Bronchial epithelial cell (primary cell): ENCODE measurements around the gene APOL6. TPM values are rescaled to one million over a fixed set of nuclear protein-coding genes. Genes with fewer than 3 reads are reported as not detected.
A peak's percentile ranks its signal among the peaks of the same experiment; 100 is the strongest.

Experiments
- DNase-seq: peaks from one replicate; pipeline ENCODE4 v3.0.0-alpha.2; 2010; ENCODE audit warnings: low read depth
- FAIRE-seq: peaks from 2 replicates; lab custom pipeline; 2011; peaks lifted over from hg19 to GRCh38; lab: Jason Lieb, UNC
- H3K27me3 ChIP-seq: 2 replicates; pipeline ENCODE4 v1.5.1; 2011; ENCODE audit warnings: low read length; ENCODE audit not compliant: control insufficient read depth, insufficient read depth
- H3K36me3 ChIP-seq: 2 replicates; pipeline ENCODE4 v1.5.1; 2011; ENCODE audit warnings: low read length; ENCODE audit not compliant: control insufficient read depth, insufficient read depth
- H3K4me3 ChIP-seq: 2 replicates; pipeline ENCODE4 v1.5.1; 2011; ENCODE audit warnings: mild to moderate bottlenecking, low read depth, low read length, control low read depth
- total RNA-seq: library from RNA; depleted of rRNA; stranded (reverse); fragments of >200 nt; gene quantifications from 2 replicates; pipeline ENCODE4 v1.2.1, GENCODE V29; 2014
- TF ChIP-seq, protein P1 (sequence below): IDR thresholded peaks from 2 replicates; pipeline ENCODE4 v1.5.1; 2011; ENCODE audit warnings: mild to moderate bottlenecking, moderate library complexity, low read length, control low read depth, inconsistent platforms; ENCODE audit not compliant: insufficient read depth, severe bottlenecking

APOL6 gene
- total RNA-seq, 1 donor from 2014 or later: 6.1 TPM

GRCh38 chr22:35609261-35609660, 39.0 kb upstream of the APOL6 start:
- Histone ChIP-seq H3K4me3 (no peak overlapping the region), H3K36me3 (no peaks in the 10 kb centered on the region), H3K27me3 (peaks cover 3% of the 10 kb centered on the region)
- no peak for DNase-seq
- TF ChIP-seq, protein P1, sequence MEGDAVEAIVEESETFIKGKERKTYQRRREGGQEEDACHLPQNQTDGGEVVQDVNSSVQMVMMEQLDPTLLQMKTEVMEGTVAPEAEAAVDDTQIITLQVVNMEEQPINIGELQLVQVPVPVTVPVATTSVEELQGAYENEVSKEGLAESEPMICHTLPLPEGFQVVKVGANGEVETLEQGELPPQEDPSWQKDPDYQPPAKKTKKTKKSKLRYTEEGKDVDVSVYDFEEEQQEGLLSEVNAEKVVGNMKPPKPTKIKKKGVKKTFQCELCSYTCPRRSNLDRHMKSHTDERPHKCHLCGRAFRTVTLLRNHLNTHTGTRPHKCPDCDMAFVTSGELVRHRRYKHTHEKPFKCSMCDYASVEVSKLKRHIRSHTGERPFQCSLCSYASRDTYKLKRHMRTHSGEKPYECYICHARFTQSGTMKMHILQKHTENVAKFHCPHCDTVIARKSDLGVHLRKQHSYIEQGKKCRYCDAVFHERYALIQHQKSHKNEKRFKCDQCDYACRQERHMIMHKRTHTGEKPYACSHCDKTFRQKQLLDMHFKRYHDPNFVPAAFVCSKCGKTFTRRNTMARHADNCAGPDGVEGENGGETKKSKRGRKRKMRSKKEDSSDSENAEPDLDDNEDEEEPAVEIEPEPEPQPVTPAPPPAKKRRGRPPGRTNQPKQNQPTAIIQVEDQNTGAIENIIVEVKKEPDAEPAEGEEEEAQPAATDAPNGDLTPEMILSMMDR: no peak
- FAIRE-seq: peak; percentile 7

DNA sequence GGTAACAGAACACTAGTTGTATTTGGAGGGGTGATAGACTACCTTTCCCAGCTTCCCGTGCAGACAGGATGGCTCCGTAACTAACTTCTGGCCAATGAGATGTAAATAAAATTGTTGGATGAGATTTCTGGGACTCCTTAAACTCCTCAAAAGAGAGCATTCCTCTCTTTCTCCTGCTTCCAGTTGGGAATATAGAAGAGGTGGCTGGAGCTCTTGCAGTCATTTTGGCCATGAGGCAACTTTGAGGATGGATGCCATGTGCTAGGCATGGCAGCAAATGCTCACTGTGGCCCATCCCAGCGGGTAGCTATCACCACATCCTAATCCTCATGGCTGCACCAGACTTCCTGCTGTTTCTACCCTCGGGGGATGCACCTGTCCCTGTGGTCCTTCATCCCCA, 38.5 kb upstream of the APOL6 start:
- TF ChIP-seq, protein P1: no peak
- FAIRE-seq: no peak

DNA sequence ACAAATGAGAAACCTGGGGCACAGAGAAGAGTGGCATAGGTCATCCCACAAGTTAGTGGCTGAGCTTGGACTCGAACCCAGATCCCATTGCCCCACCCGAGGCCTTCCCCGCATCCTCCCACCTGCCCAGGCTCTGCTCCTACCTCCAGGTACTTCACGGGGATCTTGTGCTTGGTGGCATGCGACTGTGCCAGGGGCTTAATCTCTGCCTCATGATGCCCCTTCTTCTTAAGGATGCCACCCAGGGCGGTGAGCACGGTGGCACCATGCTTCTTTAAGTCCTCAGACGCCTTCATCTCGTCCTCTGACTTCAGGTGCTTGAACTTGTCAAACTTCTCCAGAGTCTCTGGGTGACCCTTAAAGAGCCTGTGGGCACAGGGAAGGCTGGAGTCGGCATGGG, 37.5 kb upstream of the APOL6 start:
- Histone ChIP-seq H3K4me3 (no peak overlapping the region), H3K36me3 (no peaks in the 10 kb centered on the region), H3K27me3 (peaks cover 3% of the 10 kb centered on the region)
- TF ChIP-seq, protein P1: no peak
- FAIRE-seq (no peak), DNase-seq (no peak)

More for the DNA sequence above, 38.5 kb upstream of the APOL6 start:
- Histone ChIP-seq H3K4me3 (no peak overlapping the region), H3K36me3 (no peaks in the 10 kb centered on the region), H3K27me3 (peaks cover 3% of the 10 kb centered on the region)
- no peak for DNase-seq

DNA sequence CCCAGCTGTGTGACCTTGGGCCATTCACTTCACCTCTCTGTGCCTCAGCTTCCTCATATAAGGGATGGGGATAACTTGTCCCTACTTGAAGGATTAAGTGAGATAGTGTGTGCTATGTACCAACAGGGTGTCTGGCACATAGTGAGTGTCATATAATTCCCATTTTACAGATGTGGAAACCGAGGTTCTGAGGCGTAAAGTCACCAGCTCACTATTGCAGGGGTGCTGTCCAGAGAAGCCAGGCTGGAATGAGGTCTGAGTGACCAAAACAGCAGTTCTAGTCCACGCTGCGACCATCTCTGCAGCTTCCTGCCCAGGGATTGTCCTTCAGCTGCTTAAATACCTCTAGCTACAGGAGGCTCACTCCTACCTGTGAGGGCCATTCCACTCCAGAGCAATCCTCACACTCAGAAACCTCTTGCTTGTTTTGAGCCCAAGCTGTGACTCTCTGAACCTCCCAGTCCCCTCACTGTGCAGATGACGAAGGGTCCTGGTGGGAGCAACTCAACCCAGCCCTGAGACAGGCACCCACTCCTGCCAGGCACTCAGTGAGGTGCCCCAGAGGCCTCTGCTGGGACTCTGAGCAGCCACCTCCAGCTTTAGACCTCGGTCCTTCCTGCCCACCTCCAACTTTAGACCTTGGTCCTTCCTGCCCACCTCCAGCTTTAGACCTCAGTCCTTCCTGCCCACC, 36.9 kb upstream of the APOL6 start:
- TF ChIP-seq, protein P1: no peak
- no peak for DNase-seq
- Histone ChIP-seq H3K4me3 (no peak overlapping the region), H3K27me3 (peaks cover 3% of the 10 kb centered on the region), H3K36me3 (no peaks in the 10 kb centered on the region)
- FAIRE-seq: no peak

GRCh38 chr22:35611891-35612576, 36.2 kb upstream of the APOL6 start:
- DNase-seq (no peak), FAIRE-seq (no peak)
- Histone ChIP-seq H3K36me3 (no peaks in the 10 kb centered on the region), H3K4me3 (no peak overlapping the region), H3K27me3 (peaks cover 3% of the 10 kb centered on the region)
- TF ChIP-seq, protein P1: no peak

GRCh38 chr22:35612903-35613302, 35.3 kb upstream of the APOL6 start:
- FAIRE-seq: peak; percentile 84
- DNase-seq: no peak
- Histone ChIP-seq H3K27me3 (peaks cover 3% of the 10 kb centered on the region), H3K4me3 (no peak overlapping the region), H3K36me3 (no peaks in the 10 kb centered on the region)
- TF ChIP-seq, protein P1: no peak
